GM18909 (cell line): Measurements from ENCODE around the gene SNAPC1.
"Not testable (repeated sequence)": the region's sequence is repeated elsewhere in the genome, so short reads cannot be mapped to it uniquely, and the experiment has no call there.

Source experiments
- ATAC-seq: cut with Tn5 transposase; IDR thresholded peaks from one replicate; pipeline ENCODE4 v1.9.1; 2021; ENCODE audit warnings: mild to moderate bottlenecking; ENCODE audit not compliant: unreplicated experiment, poor library complexity

The SNAPC1 gene

DNA sequence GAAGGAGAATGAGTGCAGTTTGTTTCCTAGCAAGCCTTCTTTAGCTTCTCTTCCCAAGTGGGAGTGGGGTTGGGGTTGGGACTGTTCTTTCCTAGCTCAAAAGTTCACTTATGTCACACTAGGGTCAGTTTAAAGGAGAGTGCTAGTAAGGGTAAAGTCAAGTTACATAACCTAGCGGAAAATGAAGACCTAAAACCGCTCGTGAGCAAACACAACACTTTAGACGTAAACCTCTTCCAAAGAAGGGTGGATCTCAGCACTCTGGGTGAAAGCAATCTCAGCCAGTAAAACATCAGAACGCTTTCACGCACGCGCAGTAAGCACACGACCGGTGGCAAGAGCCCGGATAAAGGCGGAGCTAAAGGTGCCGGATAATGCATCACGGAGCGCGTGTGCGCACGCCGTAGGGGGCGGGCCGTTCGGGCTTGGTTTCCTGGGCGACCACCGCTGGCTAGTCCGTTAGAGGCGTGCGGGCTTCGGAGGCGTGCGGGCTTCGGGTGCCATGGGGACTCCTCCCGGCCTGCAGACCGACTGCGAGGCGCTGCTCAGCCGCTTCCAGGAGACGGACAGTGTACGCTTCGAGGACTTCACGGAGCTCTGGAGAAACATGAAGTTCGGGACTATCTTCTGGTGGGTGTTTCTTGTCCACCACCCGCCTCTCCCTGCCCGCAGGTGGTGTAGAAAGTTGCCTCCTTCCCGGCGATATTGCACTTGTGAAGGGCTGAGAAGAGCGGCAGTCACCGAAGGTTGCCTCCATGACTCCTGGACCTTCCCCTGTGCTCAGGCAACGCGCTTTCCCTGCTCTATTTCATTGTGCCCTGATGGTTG lies at the start of gene SNAPC1:
Gene SNAPC1, plus strand, starts transcription at position 462 of the 828 bp plus-strand sequence. Its CDS starts 41 bp downstream, at position 503.
- peak; percentile 100 for ATAC-seq

DNA sequence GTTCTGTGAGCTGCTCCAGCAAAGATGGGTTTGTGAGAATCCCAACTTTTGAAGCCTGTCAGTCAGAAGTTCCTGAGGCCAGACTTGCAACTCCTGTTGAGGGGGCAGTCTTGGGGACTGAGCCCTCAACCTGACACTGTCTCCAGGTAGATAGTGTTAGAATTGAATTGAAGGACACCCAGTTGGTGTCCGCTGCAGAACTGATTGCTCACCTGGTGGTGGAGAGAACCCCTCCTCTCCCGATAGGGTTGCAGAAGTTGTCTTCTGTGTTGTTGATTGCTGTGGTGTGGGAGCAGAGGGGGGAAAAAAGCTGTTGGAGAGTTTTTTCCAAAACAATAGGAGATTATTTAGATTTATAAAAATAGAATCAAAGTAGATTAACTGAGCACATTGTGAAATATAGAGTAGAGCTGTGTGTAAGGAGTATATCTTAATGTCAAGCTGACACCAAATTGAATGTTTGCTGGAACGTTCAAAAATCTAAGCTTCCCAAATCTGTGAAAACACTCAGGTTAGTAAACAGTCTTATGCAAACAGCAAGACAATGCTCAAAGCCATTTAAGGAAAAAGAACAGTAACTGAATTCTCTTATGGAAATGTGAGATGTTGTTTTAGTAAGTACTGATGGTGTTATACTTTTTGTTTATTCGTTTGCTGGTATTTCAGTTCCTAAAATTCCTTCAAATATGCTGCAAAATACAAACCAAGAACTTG lies 48.3 kb upstream of the SNAPC1 start:
- no peak for ATAC-seq

GRCh38 chr14:61716956-61717355 lies 45.3 kb upstream of the SNAPC1 start:
- ATAC-seq: no peak

DNA sequence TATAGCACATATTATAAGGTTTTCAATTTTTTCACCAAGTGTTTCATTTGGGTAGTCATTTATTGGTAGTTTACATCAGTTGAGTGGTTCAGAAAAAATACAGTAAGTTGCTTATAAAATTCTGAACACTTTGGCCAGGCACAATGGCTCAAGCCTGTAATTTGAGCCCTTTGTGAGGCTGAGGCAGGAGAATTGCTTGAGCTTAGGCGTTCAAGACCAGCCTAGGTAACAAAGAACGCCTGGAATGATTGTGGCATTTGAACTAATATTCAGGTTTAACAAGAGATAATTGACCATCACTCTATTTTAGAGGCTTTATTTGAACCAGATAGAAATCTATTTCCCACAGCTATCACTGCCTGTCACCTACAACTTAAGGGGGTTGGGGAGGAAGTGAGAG lies 44.2 kb upstream of the SNAPC1 start:
- no peak for ATAC-seq

- ATAC-seq: peak; percentile 41
Measured at GRCh38 chr14:61719344-61720293, 42.6 kb upstream of the SNAPC1 start.

GRCh38 chr14:61720294-61720661 lies 41.9 kb upstream of the SNAPC1 start:
- no peak for ATAC-seq

- ATAC-seq: no peak
Measured at GRCh38 chr14:61720741-61721140, 41.5 kb upstream of the SNAPC1 start.

DNA sequence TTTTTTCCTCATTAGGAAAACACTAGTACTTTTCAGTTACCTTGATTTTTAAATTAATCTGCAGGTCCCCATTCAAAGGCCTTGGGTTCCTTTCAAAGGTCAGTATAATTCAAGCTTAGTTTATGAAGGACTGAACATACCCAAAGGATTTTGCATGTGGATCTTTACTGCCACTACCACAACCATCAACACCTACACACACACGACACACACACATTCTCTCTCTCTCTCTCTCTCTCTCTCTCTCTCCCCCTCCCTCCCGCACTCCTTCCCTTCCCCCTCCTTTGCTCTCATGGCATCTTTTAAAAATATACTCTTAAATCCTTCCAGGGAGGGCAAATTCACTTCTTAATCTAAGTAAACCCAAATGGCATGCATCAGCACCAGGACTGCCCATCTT lies 38.1 kb upstream of the SNAPC1 start:
- ATAC-seq: no peak

DNA sequence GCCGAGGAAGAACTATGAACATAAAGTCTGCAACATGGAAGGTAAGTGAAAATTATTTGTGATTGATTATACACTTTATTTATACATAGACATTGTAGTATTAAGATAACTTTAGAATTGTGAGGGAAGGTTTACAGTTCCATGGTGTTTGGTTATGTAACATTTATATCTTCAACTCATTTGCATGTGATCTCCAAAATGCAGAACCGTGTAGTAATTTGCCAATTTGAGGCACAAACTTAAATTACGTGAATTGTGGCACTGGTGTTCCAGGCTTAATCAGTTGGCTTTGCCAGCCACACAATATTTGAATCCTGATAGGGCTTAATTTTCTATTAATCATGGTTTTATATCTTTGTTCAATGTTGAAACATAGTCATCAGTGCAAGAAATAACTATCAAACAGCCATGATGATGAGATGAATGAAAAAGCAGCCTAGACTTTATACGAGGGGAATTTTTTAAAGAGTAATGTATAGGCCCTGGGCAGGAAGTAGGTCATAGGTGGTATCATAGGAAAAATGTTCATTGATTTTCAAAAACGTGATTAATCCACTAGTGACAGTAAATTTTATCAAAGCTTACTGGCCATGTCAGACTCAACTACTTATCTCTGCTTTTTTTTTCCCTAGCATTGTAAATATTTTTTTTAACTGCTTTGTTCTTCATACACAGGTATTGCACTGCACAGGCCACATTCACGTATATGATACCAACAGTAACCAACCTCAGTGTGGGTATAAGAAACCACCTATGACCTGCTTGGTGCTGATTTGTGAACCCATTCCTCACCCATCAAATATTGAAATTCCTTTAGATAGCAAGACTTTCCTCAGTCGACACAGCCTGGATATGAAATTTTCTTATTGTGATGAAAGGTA lies 35.2 kb upstream of the SNAPC1 start:
- no peak for ATAC-seq

DNA sequence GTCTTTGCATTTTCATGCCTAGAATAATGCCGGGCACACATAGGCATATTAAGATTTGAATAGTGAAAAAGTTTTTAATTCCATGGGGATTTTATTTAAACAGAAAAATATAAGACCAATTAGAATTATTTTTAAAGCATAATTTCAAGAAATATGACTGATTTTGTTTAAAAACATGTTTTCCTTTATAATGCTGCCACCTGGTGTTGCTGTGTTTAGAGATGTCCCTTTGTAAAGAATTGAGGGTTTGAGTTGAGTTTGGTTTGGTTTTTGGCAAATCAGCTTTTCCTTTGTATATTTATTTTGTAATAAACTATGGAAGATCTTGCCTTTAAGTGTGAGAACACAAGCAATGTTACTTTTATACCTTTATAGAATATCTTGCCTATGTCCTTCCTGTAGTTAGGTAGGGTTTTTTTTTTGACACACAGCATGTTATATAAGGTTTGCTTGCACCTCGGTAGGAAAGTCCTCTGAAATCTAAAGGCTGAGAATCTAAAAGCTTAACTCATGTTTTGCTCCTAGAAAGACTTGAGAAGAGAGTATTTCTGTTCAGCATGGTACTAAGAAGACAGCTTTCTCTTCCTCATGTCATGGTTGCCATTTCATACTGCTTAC lies 31.4 kb upstream of the SNAPC1 start:
- no peak for ATAC-seq

DNA sequence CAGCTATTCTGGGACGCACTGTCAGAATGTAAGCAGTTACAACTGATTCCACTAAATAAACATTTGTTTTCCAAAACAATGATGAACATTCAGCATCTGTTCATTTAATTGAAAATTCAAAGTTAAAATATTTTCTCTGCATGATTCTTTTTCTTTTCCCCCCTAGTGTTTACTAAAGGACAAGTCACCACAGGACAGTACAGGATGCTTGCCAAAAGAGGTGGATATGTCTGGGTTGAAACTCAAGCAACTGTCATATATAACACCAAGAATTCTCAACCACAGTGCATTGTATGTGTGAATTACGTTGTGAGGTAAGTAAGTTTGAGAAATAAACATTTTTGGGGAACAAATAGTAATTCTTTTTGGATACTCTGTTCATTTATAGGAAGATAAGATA lies 28.2 kb upstream of the SNAPC1 start:
- no peak for ATAC-seq

- no peak for ATAC-seq
Measured at GRCh38 chr14:61736751-61737150, 25.5 kb upstream of the SNAPC1 start.

DNA sequence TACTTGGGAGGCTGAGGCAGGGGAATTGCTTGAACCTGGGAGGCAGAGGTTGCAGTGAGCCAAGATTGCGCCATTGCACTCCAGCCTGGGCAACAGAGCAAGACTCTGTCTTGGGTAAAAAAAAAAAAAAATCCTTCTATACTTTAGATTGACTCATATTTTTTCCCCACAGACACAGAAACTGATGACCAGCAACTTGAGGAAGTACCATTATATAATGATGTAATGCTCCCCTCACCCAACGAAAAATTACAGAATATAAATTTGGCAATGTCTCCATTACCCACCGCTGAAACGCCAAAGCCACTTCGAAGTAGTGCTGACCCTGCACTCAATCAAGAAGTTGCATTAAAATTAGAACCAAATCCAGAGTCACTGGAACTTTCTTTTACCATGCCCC lies 24.3 kb upstream of the SNAPC1 start:
- no peak for ATAC-seq

GRCh38 chr14:61739133-61739532 lies 23.1 kb upstream of the SNAPC1 start:
- ATAC-seq: no peak

DNA sequence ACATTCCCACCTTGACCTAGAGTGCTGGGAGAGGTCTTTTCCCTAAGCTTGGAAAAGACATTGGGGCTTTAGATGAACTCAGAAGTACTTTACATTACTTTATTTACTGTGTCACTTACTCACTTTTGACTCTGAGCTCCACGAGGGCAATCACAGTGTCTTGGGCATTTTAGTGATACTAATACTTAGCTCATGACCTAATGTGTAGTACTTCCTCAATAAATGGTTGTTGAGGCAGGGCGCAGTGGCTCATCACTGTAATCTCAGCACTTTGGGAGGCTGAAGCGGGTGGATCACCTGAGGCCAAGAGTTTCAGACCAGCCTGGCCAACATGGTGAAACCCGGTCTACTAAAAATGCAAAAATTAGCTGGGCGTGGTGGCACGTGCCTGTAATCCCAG lies 19.8 kb upstream of the SNAPC1 start:
- no peak for ATAC-seq

- ATAC-seq: no peak
Measured at GRCh38 chr14:61744238-61744637, 18.0 kb upstream of the SNAPC1 start.

DNA sequence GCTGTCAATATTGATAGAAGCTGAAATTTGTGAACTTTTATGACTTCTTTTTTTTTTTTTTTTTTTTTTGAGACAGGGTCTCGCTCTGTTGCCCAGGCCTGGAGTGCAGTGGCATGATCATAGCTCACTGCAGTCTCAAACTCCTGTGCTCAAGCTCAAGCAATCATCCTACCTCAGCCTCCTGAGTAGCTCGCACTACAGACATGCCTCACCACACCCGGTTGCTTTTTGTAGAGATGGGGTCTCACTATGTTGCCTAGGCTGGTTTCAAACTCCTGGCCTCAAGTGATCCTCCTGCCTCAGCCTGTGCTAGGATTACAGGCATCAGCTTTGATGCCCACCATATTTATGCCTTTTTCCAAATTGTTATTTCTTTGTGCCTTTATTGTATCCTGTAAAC lies 15.9 kb upstream of the SNAPC1 start:
- ATAC-seq: not testable (repeated sequence)

DNA sequence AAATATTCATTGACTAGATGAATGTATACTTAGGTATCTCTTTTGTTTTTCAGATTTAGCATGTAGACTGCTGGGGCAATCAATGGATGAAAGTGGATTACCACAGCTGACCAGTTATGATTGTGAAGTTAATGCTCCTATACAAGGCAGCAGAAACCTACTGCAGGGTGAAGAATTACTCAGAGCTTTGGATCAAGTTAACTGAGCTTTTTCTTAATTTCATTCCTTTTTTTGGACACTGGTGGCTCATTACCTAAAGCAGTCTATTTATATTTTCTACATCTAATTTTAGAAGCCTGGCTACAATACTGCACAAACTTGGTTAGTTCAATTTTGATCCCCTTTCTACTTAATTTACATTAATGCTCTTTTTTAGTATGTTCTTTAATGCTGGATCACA lies 15.3 kb upstream of the SNAPC1 start:
- ATAC-seq: no peak

GRCh38 chr14:61747342-61747741 lies 14.9 kb upstream of the SNAPC1 start:
- no peak for ATAC-seq
